Smooth muscle cell (in vitro differentiated cells): ENCODE data around the gene MT1A. TPM values are rescaled to one million over a fixed set of nuclear protein-coding genes. Genes with fewer than 3 reads are reported as not detected.

ENCODE experiments used
- DNase-seq: peaks from one replicate; lab custom pipeline; 2025; ENCODE audit not compliant: unreplicated experiment; lab: John Stamatoyannopoulos, UW
- H2AFZ ChIP-seq: fragments of 200-600 bp; sonication (generic); 2 replicates; pipeline ENCODE4 v1.6.0; 2016; ENCODE audit warnings: antibody characterized with exemption, low read depth, mild to moderate bottlenecking
- H3F3A ChIP-seq: fragments of 200-600 bp; sonication (generic); 2 replicates; pipeline ENCODE4 v1.6.0; 2017; ENCODE audit warnings: antibody characterized with exemption, low read depth
- H3K27ac ChIP-seq: fragments of 200-600 bp; sonication (generic); 2 replicates; pipeline ENCODE4 v1.5.1; 2016; ENCODE audit warnings: low read depth, mild to moderate bottlenecking
- H3K27me3 ChIP-seq: fragments of 200-600 bp; sonication (generic); 2 replicates; pipeline ENCODE4 v1.6.1; 2016; ENCODE audit warnings: low read depth, mild to moderate bottlenecking
- H3K36me3 ChIP-seq: fragments of 200-600 bp; sonication (generic); 2 replicates; pipeline ENCODE4 v1.5.1; 2016; ENCODE audit warnings: low read depth
- H3K4me1 ChIP-seq: fragments of 200-600 bp; sonication (generic); 2 replicates; pipeline ENCODE4 v1.5.1; 2016; ENCODE audit warnings: low read depth
- H3K4me2 ChIP-seq: fragments of 200-600 bp; sonication (generic); 2 replicates; pipeline ENCODE4 v1.6.0; 2016; ENCODE audit warnings: mild to moderate bottlenecking
- H3K4me3 ChIP-seq: fragments of 200-600 bp; sonication (generic); 2 replicates; pipeline ENCODE4 v1.5.1; 2016; ENCODE audit warnings: mild to moderate bottlenecking
- H3K79me2 ChIP-seq: fragments of 200-600 bp; sonication (generic); 2 replicates; pipeline ENCODE4 v1.6.0; 2016; ENCODE audit warnings: low read depth, mild to moderate bottlenecking
- H3K9ac ChIP-seq: fragments of 200-600 bp; sonication (generic); 2 replicates; pipeline ENCODE4 v1.6.0; 2016; ENCODE audit warnings: low read depth
- H3K9me3 ChIP-seq: fragments of 200-600 bp; sonication (generic); replicated peaks from 2 replicates; pipeline ENCODE4 v1.5.1; 2016; ENCODE audit warnings: low read depth
- H4K20me1 ChIP-seq: fragments of 200-600 bp; sonication (generic); 2 replicates; pipeline ENCODE4 v1.6.0; 2016; ENCODE audit warnings: low read depth
- WGBS: methylation state at CpG from one replicate; pipeline ENCODE4 v1.1.7; 2016; ENCODE audit warnings: low lambda C conversion rate; 5-methylcytosine and 5-hydroxymethylcytosine counted together
- polyA plus RNA-seq: library from polyadenylated mRNA; unstranded; fragments of >200 nt; fragmentation: Nextera tagmentation; extraction: Ambion mirVana; gene quantifications from 2 replicates; pipeline ENCODE4 v1.2.1, GENCODE V29; 2016
- total RNA-seq: library from RNA; depleted of rRNA; stranded (reverse); fragments of >200 nt; gene quantifications from 2 replicates; pipeline ENCODE4 v1.2.3, GENCODE V29; 2014
- TF ChIP-seq, protein P1 (sequence below): fragments of 200-600 bp; sonication (generic); IDR thresholded peaks from 2 replicates; pipeline ENCODE4 v1.5.1; 2017; ENCODE audit warnings: borderline replicate concordance, mild to moderate bottlenecking, antibody characterized with exemption; ENCODE audit not compliant: insufficient read depth, poor library complexity, severe bottlenecking

The MT1A gene
- total and polyA plus RNA-seq, 2 experiments from 2014 or later: not detected

DNA sequence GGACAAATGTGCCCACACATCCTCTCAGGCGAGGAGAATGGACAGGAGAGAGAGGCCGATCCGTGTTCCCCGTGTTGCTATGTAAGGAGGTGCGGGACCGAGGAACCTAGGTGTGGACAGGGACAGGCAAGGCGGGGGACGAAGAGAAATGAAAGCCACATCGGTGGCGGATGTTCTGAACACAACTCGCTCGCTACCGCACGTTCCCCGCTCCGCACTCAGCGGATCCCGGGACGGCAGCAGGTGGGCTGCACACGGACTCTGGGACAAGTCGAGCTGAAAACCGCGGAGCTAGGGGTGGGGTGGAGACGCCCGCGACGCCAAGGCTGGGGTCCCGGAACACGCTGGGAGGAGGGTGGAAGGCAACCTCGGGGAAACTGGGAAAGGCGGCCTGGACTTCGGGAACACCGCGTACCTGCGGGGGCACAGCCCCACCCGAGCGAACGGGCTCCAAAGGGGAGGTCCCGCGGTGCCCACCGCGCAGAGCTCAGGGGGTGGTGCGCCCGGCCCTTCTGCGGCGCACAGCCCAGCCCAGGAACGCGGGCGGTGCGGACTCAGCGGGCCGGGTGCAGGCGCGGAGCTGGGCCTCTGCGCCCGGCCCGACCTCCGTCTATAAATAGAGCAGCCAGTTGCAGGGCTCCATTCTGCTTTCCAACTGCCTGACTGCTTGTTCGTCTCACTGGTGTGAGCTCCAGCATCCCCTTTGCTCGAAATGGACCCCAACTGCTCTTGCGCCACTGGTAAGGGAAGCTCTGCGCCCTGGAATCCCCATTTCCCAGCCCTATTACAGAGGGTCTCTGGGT, 13.1 kb upstream of the MT1A start, which contains the start of gene MT1E:
TSS of gene MT1E (plus strand) at position 642 of the 803 bp plus-strand sequence. CDS start at position 713, 71 bp downstream.
- DNase-seq: no peak
- H3K4me3 ChIP-seq: peak within 1 kb of the TSS; percentile 49
- H3K79me2 ChIP-seq: no peaks in the 10 kb centered on the region
- no peak within 1 kb of the TSS for H3K27ac ChIP-seq
- no peaks in the 10 kb centered on the region for H4K20me1 ChIP-seq
- peaks cover 3% of the 10 kb centered on the region for H3F3A ChIP-seq
- peaks cover 10% of the 10 kb centered on the region for H3K4me1 ChIP-seq
- no peaks in the 10 kb centered on the region for H3K36me3 ChIP-seq
- TF ChIP-seq, protein P1, sequence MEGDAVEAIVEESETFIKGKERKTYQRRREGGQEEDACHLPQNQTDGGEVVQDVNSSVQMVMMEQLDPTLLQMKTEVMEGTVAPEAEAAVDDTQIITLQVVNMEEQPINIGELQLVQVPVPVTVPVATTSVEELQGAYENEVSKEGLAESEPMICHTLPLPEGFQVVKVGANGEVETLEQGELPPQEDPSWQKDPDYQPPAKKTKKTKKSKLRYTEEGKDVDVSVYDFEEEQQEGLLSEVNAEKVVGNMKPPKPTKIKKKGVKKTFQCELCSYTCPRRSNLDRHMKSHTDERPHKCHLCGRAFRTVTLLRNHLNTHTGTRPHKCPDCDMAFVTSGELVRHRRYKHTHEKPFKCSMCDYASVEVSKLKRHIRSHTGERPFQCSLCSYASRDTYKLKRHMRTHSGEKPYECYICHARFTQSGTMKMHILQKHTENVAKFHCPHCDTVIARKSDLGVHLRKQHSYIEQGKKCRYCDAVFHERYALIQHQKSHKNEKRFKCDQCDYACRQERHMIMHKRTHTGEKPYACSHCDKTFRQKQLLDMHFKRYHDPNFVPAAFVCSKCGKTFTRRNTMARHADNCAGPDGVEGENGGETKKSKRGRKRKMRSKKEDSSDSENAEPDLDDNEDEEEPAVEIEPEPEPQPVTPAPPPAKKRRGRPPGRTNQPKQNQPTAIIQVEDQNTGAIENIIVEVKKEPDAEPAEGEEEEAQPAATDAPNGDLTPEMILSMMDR: no peak
- H2AFZ ChIP-seq: peak within 1 kb of the TSS; percentile 80
- peak within 1 kb of the TSS; percentile 93 for H3K4me2 ChIP-seq
- no peaks in the 10 kb centered on the region for H3K9me3 ChIP-seq
- H3K9ac ChIP-seq: no peak within 1 kb of the TSS
- peaks cover 10% of the 10 kb centered on the region for H3K27me3 ChIP-seq
- 6% methylated on average over 47 of the region's 62 CpGs for WGBS

DNA sequence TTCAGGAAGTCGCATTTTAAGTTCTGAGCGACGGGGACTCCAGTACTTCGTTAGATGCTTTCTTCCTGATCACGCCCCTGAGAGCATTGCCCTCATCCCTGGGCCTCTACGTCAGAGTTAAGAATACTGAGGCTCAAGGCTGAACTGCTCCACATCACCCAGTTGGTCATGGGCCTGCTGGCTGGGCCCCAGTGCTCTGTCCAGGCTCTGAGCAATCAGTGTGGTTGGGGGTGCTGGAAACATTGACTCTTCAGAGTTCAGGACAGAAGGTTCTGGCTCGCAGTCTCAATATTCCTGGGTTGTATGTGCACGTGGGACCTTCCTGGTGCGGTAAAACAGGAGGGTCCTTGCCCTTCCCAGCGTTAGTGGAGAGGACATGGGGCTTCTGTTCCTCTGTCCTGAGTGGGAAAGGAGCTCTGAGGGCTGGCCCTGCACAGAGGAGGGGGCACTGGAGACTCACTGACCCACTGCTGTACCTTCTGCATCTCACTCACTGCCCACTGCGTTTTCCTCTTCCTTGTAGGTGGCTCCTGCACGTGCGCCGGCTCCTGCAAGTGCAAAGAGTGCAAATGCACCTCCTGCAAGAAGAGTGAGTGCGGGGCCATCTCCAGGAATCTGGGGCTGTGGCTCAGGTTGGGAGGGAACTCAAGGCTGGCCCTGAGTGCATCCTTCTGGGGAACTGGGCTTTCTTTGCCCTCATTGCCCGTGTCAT, 12.4 kb upstream of the MT1A start:
- 46% methylated on average over 16 of the region's 16 CpGs for WGBS
- no peak for DNase-seq

DNA sequence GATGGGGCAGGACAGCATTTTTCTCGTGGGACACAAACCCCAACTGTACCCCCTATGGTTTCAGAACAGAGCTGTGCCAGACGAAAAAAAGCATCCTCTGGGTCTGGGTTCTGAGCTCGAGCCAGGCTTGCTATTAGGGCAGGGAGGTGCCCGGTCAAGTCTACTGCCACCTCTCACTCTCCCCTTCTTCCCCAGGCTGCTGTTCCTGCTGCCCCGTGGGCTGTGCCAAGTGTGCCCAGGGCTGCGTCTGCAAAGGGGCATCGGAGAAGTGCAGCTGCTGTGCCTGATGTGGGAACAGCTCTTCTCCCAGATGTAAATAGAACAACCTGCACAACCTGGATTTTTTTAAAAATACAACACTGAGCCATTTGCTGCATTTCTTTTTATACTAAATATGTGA, 11.8 kb upstream of the MT1A start:
- no peaks in the 10 kb centered on the region for H3K9me3 ChIP-seq
- H2AFZ ChIP-seq: no peak overlapping the region
- TF ChIP-seq, protein P1: no peak
- no peak overlapping the region for H3K4me2 ChIP-seq
- H3K27me3 ChIP-seq: peaks cover 17% of the 10 kb centered on the region
- 74% methylated on average over 7 of the region's 7 CpGs for WGBS
- H3K4me1 ChIP-seq: peaks cover 10% of the 10 kb centered on the region
- H3K27ac ChIP-seq: no peak overlapping the region
- H3F3A ChIP-seq: peaks cover 3% of the 10 kb centered on the region
- no peaks in the 10 kb centered on the region for H4K20me1 ChIP-seq
- H3K4me3 ChIP-seq: no peak overlapping the region
- no peak overlapping the region for H3K9ac ChIP-seq
- no peaks in the 10 kb centered on the region for H3K36me3 ChIP-seq
- no peak for DNase-seq
- H3K79me2 ChIP-seq: no peaks in the 10 kb centered on the region

More for the DNA sequence above, 12.4 kb upstream of the MT1A start:
- Histone ChIP-seq H3K4me1 (peaks cover 10% of the 10 kb centered on the region), H3F3A (peaks cover 3% of the 10 kb centered on the region), H3K79me2 (no peaks in the 10 kb centered on the region), H3K36me3 (no peaks in the 10 kb centered on the region), H3K4me3 (peak overlapping the region; percentile 49), H3K27ac (no peak overlapping the region), H3K9ac (no peak overlapping the region), H3K9me3 (no peaks in the 10 kb centered on the region), H3K27me3 (peaks cover 11% of the 10 kb centered on the region), H3K4me2 (peak overlapping the region; percentile 93), H4K20me1 (no peaks in the 10 kb centered on the region), H2AFZ (peak overlapping the region; percentile 80)
- TF ChIP-seq, protein P1: no peak
